ENCODE data around the gene PROP1.
"Not testable (repeated sequence)": the region's sequence is repeated elsewhere in the genome, so short reads cannot be mapped to it uniquely, and the experiment has no call there.

DNA sequence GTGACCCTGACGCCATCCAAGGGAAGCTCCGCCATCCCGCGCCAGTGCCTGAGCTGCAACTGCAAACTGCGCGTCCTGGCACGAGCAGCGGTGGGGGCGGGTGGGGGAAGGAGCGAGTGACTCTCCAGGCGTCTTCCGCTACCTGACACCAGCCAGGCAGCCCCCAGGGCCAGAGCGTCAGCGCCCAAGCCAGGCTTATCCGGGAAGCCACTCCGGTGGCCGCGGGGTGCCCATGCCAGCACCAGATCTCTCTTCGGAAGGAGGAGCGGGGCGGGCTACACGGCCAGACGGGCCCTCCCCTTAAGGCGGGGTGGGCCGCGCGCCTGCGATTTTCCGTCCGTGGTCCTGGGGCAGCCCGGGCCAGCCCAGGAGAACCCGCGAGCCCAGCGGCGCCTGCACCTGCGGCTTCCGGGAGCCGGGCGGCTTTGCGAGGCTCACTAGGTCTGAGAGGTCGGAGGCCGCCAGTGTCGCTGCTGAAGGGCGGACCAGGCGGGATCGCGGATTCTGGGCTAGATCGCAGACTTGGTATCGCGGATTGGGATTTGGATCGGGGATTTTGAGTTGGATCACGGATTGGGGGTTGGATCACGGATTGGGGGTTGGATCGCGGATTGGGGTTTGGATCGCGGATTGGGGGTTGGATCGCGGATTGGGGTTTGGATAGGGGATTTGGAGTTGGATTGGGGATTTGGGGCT lies 10.6 kb upstream of the PROP1 start:
- TF ChIP-seq, protein P1, sequence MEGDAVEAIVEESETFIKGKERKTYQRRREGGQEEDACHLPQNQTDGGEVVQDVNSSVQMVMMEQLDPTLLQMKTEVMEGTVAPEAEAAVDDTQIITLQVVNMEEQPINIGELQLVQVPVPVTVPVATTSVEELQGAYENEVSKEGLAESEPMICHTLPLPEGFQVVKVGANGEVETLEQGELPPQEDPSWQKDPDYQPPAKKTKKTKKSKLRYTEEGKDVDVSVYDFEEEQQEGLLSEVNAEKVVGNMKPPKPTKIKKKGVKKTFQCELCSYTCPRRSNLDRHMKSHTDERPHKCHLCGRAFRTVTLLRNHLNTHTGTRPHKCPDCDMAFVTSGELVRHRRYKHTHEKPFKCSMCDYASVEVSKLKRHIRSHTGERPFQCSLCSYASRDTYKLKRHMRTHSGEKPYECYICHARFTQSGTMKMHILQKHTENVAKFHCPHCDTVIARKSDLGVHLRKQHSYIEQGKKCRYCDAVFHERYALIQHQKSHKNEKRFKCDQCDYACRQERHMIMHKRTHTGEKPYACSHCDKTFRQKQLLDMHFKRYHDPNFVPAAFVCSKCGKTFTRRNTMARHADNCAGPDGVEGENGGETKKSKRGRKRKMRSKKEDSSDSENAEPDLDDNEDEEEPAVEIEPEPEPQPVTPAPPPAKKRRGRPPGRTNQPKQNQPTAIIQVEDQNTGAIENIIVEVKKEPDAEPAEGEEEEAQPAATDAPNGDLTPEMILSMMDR (IDR thresholded peaks at IDR 0.05) = not testable (repeated sequence)
- not testable (repeated sequence) for TF ChIP-seq POLR2A (IDR thresholded peaks at IDR 0.05); POLR2AphosphoS5 (IDR thresholded peaks at IDR 0.05; ENCODE audit: insufficient read depth in 1 of 2, low read depth in 1 of 2)

Data from vagina (tissue), 2 donors.